Left kidney (tissue), 2 donors: Measurements from ENCODE around the gene TM7SF3. TPM values are rescaled to one million over a fixed set of nuclear protein-coding genes. Genes with fewer than 3 reads are reported as not detected.

Experiments
- DNase-seq: peaks from one replicate; pipeline ENCODE4 v3.0.0-alpha.2; 2013
- polyA plus RNA-seq: library from polyadenylated mRNA; unstranded; fragments of 120-200 nt; gene quantifications from one replicate; pipeline ENCODE4 v1.2.1, GENCODE V29; 2013; ENCODE audit not compliant: insufficient read length

TM7SF3 gene
- polyA plus RNA-seq, 1 donor, result 93.8 TPM

DNA sequence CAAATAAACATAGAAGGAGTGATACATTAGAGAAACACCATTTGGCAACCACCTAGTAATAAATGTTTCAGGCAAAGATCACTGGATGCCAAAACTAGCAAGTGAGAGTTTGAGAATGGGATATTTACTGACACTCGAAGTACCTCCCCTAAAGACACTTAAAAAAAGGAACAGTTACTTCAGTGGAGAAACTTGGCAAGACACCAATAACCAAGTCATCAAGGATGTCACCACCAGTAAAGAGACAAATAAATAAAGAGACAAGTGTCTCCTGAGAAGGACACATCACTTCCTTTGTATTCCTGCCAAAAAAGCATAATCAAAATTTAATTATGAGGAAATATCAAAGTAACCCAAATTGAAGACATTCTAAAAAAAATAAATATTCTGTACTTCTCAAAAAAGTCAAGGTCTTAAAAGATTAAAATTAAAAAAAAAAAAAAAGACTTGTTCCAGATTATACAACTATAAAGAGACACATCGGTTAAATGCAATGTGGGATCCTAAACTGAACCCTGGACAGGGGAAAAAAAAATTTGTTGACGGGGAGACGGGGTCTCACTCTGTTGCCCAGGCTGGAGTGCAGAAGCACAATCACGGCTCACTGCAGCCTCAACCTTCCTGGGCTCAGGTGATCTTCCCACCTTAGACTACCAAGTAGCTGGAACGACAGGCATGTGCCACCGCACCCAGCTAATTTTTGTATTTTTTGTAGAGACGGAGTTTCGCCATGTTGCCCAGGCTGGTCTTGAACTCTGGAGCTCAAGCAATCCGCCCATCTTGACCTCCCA lies 26.4 kb downstream of the TM7SF3 start:
- DNase-seq, result no peak

DNA sequence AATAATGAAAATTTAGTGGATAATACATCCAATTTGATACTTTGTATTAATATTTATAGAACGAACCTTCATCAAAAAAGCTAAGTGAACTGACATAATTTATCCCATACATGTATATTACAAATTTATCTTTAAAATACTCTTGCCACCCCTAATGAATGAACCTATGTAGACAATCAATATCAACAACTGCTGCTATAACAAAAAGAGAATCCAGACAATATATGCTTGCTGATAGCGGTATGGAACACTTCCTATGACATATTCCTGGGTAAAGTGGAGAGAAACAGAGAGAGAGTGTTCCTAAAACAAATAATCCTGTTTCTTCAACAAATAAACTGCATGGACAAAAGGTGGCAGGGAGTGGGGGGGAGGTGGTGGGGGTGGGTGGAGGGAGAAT lies 31.3 kb downstream of the TM7SF3 start:
- DNase-seq, result no peak

DNA sequence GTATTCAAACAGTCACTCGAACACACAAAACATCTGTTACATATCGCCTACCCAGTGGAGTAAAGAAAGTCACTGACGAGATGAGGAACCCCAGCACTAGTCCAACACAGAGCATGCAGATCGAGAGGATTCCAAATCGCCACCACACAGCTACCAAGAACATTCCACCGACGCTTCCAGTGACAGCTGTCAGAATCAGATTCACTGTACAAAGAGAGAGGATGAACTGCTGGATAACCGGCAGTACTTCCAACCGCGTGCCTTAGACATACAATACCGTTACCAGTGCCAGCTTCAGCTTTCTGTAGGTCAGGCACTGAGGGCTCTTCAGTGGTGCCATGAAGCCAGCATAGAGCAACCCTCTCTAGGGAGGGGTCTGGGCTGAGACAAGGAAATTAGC lies 34.5 kb downstream of the TM7SF3 start:
- DNase-seq, result no peak

DNA sequence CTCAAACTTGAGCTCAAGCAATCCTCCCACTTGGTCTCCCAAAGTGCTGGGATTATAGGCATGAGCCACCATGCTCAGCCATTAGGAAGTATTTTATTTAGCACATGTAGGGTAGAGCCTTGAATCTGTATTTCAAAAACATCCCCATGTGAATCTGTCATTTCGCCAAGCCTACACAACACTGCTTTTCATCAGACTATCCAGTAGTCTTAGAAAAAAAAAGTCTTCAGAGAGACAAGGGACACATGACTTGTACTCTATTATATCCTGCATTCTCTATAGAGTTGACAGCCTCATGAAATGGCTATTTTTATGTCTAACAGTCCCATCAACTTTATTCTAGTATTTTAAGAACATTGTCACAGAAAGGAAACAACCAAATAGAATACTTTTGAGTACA lies 35.4 kb downstream of the TM7SF3 start:
- no peak for DNase-seq

DNA sequence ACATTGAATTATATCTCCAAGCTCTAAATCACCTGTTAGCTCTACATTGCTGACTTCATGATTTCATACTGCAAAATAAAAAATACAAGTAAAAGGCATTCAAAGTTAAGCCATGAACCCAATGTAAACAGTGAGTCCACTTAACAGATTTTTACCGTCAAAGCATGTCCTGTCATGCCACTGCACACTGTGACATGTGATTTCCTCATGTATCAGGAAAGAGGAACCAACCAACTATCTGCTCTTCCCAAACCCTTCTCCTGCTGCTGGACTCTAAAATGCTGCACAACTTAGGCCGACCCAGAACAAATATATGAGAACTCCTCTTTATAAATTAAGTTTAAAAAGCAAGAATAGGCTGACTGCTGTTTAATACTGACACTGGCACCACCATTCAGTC lies 37.5 kb downstream of the TM7SF3 start:
- no peak for DNase-seq

DNA sequence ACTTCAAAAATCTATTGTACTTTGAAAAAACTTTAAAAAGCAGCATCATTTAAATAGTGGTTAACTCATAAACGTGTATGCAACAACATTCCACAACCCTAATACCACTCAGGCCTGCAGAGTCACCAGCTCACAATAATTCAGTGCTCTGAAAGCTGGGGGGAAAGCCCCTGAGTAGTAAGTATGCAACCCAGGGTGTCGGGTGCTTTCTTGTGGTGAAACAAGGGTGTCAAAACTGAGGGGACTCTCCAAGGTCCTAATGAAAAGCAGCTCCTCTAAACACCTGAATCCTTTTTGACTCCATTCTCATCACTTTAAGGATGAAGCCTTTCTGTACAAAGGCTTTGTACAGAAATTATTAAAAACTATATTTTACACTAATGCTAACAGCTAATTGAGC lies 42.2 kb downstream of the TM7SF3 start:
- no peak for DNase-seq

DNA sequence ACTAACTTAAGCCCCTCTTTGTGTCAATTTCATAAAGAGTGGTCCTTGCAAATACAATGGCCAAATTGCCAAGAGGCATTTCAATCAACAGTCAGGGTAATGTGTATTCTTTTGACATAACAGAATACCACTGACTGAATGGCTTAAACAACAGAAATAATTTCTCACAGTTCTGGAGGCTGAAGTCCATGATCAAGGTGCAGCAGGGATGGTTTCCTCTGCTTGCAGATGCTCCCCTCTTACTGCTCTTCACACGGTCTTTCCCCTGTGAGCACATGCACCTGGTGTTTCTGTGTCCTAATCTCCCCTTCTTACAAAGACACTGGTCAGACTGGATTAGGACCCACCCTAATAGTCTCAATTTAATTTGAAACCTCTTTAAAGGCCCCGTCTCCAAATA lies 44.0 kb downstream of the TM7SF3 start:
- no peak for DNase-seq

DNA sequence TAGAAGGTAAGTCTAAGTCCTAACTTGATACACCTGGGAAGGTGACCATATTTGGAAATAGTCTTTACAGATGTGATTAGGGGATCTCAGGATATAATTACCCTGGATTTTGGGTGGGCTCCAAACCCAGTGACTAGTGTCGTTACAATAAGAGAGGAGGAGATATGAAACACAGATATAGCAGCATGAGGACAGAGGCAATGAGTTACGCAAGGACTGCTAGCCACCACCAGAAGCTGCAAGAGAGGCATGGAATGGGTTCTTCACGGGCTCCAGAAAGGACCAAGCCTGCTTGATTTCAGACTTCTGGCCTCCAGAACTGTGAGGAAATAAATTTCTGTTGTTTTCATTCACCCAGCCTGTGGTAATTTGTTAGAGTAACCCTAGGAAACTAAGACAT lies 47.3 kb downstream of the TM7SF3 start:
- DNase-seq, result no peak

DNA sequence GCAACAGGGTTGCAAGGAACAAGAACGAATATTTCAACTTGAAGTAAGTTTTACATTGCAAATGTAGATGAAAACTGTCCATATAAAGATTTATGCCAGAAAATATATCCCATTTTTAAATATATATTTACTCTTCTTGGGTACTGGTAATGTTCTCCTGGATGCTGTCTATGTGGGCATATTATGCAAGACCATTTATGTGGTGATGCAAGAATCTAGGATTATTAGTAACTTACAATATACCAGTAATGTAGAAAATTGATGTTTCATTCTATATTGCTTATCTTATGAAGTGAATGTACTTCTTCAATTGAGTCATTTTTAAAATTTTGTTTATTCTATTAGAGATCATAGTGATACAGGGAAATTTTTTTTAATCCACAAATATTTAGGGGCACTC lies 50.8 kb downstream of the TM7SF3 start:
- DNase-seq, result no peak

DNA sequence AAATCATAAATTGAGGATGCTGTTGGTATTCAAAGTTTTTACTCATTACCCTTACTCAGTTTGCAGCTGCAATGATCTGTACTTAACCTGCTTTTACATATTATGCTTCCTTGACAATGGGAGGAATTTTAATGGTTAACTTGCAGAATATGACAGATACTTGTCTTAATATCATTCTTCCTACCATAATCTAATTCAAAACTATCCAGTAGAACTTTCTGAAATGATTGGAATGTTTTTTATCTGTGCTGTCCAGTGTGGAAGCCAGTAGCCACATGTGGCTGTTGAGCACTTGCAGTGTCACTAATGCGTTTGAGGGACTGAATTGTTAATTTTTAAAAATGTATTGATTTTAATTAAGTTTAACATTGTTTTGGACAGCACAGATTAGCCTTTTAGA lies 52.4 kb downstream of the TM7SF3 start:
- DNase-seq, result no peak

DNA sequence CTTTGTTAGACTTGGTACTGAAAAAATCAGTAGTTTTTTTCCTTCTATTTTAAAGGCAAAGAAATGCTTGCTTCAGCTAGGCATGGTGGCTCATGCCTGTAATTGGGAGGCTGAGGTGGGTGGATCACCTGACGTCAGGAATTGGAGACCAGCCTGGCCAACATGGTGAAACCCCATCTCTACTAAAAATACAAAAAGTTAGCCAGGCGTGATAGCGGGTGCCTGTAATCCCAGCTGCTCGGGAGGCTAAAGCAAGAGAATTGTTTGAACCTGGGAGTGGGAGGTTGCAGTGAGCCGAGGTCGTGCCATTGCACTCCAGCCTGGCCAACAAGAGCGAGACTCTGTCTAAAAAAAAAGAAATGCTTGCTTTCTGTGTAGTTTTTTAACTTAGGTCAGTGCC lies 52.8 kb downstream of the TM7SF3 start:
- DNase-seq, result peak; percentile 26

DNA sequence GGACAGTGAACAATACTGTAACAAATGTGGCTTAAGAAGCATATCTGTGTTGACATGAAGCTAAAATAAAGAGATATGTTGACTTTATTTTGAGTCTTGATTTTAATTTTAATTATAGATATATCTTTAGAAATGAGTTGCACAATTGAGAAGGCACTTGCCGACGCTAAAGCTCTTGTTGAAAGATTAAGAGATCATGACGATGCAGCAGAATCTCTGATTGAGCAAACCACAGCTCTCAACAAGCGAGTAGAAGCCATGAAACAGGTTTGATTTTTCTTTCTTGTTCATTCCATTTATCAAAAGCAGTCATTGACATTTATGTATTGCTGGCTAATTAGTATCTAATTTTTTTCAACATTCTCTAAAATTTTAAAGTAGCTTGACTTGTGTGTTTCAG lies 60.2 kb downstream of the TM7SF3 start:
- no peak for DNase-seq

DNA sequence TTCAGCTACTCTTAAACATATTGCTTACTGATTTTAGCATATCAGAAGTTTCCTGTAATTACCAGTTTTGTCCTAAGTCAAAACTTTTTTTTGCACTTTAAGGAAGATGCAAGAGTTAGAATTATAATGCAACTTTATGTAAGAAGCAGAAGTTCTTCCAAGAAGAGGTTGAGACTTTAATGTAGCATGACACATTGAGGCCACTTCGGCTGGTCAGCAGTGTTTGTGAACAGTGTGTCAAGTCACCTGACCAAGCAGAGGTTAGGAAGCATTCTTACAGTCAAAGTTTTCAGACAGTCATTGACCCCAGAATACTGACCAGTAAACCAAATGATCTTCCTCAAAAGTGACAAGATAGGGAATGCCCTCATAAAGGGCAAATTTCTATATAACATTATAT lies 60.7 kb downstream of the TM7SF3 start:
- DNase-seq, result no peak

DNA sequence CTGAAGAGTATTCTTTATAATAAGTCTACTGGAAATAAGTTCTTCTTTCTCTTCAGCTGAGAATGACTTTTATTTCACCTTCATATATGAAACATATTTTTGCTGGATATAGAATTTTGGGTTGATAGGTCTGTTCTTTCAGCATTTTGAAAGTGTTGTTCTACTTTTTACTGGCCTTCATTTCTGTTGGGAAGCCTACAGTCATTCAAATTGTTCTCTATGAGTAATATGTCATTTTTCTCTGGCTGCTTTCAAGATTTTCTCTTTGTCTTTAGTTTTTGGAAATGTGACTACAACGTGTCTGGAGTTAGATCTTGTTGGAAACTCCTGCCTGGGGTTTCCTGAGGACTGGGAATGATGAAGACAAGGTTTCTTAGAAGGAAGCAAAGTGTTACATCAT lies 65.9 kb downstream of the TM7SF3 start:
- no peak for DNase-seq

DNA sequence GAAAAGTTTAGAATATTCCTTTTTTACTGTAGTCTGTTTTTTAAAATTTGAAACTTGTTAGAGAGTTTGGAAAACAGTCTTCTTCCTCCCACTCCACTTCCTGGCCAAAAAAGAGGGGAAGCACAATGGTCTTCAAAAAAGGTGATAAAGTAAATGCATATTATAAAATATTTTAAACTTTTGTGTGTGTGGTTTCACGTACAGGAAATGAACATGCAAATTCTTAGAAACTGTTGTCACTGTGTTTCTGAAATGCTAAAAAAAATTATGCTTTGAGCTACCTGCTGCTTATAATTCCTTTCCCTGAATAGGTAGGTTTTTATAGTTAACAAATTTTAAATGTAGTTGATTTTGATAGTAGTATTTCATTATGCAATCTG lies 73.0 kb downstream of the TM7SF3 start:
- DNase-seq, result no peak

DNA sequence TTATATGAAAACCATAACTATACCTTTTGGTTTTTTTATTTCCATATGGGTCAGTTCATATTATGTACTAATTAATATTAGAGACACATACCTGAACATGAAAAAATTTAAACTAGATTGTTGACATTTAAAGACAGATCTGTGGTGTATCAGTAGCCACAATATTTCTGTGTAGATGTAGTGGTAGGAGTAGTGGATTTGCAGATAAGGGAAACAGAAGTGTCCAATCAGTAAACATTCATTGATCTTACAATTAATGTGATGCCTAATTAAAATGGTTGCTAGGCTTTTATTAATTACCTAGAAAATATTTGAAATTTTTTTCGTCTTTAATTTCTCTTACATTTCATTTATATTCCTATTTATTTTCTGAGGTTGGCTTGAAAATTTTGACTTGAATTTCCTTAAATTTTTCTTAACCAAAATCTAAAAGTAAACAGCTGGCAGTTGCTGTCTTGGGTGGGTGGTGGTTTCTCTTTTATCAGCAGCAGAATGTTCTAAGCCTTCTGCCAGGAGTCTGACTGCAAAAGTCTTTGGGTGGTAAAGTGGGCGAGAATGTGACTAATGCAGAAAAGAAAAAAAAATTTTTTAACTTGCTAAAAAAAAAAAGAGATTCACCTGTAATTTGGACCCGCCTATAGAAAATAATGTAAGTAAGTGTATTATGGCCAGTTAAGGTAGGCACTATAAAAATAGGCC lies 73.5 kb downstream of the TM7SF3 start:
- no peak for DNase-seq

DNA sequence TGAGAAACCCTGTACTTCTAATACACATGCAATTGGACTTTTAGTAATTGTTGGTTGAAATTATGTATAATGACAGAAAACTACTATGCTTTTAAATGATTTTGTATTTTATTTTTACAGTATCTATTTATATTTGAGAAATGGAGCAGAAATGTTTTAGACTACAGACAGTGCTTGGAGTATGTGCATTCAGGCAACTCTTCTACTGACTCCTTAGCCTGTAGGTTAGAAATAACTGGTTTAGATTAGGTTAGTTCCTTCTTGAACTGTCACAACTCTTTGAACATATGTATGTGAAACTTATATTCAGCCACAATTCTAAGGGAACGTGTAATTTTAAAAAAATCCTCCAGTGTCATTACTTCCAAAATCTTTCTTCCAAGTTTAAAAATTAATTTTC lies 74.2 kb downstream of the TM7SF3 start:
- DNase-seq, result no peak

DNA sequence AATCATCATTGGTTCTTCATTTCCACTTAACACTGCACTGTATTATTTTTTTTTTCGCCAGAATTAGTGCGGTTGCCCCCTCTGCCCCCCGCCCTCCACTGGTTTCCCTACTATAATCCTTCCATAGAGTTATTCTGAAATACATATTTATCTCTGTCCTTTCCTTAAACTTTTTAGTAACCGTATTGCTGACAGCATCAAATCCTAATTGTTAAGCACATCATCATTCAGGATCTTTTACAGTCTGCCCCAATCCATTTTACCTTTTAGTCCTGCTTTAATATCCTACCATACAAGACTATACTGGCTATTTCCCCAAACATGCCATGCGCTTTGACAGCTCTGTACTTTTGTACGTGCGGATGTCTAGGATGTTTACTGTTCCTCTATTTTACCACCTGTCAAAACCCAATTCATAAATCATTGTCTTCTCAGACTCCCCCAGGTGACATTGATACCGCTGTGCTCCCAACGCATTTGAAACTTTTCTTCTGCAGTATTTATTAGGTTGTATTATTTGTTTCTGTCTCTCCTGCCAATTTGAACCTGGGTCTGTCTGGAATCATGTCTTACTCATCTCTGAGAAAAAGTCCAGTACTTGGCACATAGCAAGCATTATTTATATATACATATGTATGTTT lies 74.9 kb downstream of the TM7SF3 start:
- peak; percentile 20 for DNase-seq

DNA sequence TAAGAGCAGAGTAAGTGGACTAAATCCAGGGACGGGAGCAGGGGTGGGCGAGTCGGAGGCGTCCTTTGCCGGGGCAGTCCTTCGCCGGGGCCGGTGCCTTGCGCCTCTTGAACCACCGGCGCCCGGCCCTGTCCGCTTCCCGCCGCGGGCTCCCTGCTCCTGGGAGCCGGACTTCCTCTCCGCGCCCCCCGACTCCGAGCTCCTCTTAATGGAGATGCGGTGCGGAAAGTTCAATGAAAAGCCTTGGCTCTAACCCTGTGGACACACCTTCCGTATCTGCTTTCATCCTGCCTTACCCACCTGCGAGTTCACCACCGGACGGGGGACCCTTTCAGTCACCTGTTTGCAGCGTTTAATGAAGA lies 75.5 kb downstream of the TM7SF3 start:
- DNase-seq, result no peak

DNA sequence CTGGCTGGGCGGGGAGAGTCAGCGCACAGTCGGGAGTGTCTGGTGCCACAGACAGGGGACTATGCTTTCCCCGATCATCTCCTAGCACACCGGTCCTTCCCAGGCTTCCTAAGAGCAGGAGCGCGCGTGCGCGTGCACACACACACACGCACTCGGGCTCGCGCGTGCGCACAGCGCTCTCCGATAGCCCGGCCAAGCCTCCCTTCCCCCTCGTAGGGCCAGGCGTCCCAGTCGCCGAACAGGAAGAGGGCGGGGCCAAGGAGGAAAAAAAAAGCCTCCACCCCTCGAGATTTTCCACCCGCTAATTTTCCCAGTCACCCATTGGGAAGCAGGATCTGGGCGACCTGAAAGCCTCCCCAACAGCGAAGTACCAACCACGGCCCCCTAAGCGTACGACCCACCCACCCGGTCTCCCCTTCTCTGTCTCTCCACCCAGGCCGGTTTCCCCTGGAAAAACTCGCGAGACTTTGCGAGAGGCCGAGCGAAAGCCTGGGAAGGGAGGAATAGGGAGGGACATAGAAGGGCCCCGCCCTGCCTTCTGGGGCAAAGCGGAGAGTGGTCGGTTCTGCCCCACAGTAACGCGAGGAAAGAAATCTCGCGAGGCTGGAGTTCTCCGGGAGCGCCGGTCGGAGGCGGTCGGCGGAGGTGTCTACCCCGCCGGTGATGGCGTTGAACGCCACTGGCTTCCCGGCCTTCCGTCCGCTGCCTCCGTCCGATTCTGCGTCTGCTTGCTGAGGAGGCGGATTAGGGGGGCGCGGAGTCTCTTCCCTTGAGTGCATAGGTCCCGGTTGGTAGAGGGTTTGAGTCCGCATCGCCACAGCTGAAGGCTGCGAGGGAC lies 76.1 kb downstream of the TM7SF3 start, which contains the start of the genes FGFR1OP2 and INTS13:
Gene FGFR1OP2 (plus strand): TSS at position 608 of the 838 bp plus-strand sequence. CDS start 15,689 bp downstream, outside the sequence.
Gene INTS13 (minus strand): TSS at position 119 of the 838 bp plus-strand sequence. CDS start 1,178 bp downstream, outside the sequence.
- DNase-seq, result peak; percentile 100

DNA sequence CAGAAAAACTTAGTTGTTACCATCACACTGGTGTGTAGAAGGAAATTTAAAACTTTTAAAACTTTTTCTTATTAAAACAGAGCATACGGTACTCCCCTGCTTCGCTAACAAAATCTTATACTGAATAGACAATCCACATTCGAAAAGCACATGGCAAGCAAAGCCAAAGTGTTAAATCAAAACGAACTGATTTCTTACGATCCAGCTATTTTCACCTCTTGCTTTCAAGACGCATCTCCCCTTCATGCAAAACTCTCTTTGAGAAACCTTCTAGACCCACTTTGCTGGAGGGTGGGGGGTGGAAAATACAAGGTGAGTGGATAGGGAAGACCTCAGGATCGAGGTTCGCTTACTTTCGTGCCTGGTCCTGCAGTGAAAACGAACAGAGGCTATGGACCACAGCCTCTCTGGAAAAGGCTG lies 76.7 kb downstream of the TM7SF3 start:
- DNase-seq, result no peak
